Measurements from ENCODE around the gene NDUFAF7. TPM values are rescaled to one million over a fixed set of nuclear protein-coding genes. Genes with fewer than 3 reads are reported as not detected.

NDUFAF7 gene
- total and polyA plus RNA-seq, 2 of the 13 experiments (the other 11 are each of a cell fraction or from before 2014, with no cell fraction given), result 27.0 to 40.8 TPM

DNA sequence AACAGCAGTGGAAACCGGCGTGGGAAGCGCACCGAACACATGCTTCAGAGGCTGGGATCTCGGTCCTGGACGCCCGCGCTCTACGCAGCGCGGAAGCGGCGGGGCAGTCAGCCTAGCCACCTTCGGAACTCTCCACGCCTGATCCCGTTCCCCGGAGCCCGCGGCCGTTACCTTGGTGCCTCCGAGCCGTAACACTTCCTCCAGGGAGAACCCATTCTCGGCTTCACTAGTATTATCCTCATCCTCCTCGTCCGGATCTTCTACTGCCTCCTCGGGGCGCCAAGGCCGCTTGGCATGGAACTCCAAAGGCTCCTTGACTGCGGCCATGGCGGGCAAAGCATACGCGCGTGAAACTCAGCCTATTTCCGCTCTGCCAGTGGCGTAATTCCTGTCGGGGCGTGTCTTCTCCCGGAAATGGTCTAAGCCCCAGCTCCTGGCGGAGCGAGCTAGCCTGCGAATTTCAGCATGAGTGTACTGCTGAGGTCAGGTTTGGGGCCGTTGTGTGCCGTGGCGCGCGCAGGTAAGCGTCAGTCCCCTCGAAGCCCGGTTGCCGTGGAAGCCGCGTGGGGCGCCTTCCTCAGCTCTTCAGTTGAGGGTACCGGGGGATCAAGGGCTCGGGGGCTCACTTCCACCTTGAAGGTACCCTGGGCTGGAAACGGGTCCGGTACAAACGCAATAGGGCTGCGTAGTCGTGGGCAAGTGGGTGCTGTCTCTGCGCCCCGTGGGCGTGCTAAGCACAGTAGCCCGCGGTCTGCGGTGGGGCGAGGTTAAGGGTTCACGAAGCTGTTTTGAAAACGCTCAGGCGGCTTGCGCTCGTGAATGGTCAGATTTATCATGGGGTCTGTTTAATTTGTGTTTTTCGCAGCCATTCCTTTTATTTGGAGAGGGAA is at the start of gene NDUFAF7, which contains the start of gene CEBPZ (continued):
- TF ChIP-seq ZNF333 (CRISPR knock-in tag; IDR thresholded peaks at IDR 0.05; ENCODE audit: borderline replicate concordance), result peak; percentile 96
- TF ChIP-seq, protein P1, sequence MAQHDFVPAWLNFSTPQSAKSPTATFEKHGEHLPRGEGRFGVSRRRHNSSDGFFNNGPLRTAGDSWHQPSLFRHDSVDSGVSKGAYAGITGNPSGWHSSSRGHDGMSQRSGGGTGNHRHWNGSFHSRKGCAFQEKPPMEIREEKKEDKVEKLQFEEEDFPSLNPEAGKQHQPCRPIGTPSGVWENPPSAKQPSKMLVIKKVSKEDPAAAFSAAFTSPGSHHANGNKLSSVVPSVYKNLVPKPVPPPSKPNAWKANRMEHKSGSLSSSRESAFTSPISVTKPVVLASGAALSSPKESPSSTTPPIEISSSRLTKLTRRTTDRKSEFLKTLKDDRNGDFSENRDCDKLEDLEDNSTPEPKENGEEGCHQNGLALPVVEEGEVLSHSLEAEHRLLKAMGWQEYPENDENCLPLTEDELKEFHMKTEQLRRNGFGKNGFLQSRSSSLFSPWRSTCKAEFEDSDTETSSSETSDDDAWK (CRISPR knock-in tag; IDR thresholded peaks at IDR 0.05), result no peak
- TF ChIP-seq FOXJ3 (CRISPR knock-in tag; IDR thresholded peaks at IDR 0.05; ENCODE audit: borderline replicate concordance), result peak; percentile 44; the same call in 1 of the 2 replicates
- TF ChIP-seq KLF16 (CRISPR knock-in tag; IDR thresholded peaks at IDR 0.05), result peak in 1 of 2 experiments; percentile 89; a peak in 2 of 4 replicates
- TF ChIP-seq, protein P2, sequence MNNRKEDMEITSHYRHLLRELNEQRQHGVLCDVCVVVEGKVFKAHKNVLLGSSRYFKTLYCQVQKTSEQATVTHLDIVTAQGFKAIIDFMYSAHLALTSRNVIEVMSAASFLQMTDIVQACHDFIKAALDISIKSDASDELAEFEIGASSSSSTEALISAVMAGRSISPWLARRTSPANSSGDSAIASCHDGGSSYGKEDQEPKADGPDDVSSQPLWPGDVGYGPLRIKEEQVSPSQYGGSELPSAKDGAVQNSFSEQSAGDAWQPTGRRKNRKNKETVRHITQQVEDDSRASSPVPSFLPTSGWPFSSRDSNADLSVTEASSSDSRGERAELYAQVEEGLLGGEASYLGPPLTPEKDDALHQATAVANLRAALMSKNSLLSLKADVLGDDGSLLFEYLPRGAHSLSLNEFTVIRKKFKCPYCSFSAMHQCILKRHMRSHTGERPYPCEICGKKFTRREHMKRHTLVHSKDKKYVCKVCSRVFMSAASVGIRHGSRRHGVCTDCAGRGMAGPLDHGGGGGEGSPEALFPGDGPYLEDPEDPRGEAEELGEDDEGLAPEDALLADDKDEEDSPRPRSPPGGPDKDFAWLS (CRISPR knock-in tag; IDR thresholded peaks at IDR 0.05; ENCODE audit: borderline replicate concordance), result no peak
- peak; percentile 62; the same call in 1 of the 2 replicates for TF ChIP-seq REXO4 (CRISPR knock-in tag; IDR thresholded peaks at IDR 0.05; ENCODE audit: borderline replicate concordance)
- TF ChIP-seq, protein P3, sequence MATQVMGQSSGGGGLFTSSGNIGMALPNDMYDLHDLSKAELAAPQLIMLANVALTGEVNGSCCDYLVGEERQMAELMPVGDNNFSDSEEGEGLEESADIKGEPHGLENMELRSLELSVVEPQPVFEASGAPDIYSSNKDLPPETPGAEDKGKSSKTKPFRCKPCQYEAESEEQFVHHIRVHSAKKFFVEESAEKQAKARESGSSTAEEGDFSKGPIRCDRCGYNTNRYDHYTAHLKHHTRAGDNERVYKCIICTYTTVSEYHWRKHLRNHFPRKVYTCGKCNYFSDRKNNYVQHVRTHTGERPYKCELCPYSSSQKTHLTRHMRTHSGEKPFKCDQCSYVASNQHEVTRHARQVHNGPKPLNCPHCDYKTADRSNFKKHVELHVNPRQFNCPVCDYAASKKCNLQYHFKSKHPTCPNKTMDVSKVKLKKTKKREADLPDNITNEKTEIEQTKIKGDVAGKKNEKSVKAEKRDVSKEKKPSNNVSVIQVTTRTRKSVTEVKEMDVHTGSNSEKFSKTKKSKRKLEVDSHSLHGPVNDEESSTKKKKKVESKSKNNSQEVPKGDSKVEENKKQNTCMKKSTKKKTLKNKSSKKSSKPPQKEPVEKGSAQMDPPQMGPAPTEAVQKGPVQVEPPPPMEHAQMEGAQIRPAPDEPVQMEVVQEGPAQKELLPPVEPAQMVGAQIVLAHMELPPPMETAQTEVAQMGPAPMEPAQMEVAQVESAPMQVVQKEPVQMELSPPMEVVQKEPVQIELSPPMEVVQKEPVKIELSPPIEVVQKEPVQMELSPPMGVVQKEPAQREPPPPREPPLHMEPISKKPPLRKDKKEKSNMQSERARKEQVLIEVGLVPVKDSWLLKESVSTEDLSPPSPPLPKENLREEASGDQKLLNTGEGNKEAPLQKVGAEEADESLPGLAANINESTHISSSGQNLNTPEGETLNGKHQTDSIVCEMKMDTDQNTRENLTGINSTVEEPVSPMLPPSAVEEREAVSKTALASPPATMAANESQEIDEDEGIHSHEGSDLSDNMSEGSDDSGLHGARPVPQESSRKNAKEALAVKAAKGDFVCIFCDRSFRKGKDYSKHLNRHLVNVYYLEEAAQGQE (IDR thresholded peaks at IDR 0.05; ENCODE audit: borderline replicate concordance in 1 of 2, low read depth in 1 of 2, low read length in 2 of 2), result peak in 1 of 2 experiments; percentile 67; a peak in 1 of 4 replicates
- peak; percentile 55; the same call in 1 of the 2 replicates for TF ChIP-seq E2F2 (CRISPR knock-in tag; IDR thresholded peaks at IDR 0.05; ENCODE audit: borderline replicate concordance)
- peak; percentile 20; the same call in 1 of the 2 replicates for TF ChIP-seq SATB2 (CRISPR knock-in tag; IDR thresholded peaks at IDR 0.05)
- TF ChIP-seq ISL2 (CRISPR knock-in tag; IDR thresholded peaks at IDR 0.05), result peak; percentile 72; the same call in 1 of the 2 replicates
- TF ChIP-seq FOXM1 (CRISPR knock-in tag; IDR thresholded peaks at IDR 0.05), result no peak
